Right lobe of liver (tissue), 4 donors: ENCODE results near the gene SVBP.

Experiments
- CTCF ChIP-seq, 4 donors: fragments of 200-600 bp in 3 of 4; fragments of 450-650 bp in 1 of 4; IDR thresholded peaks; one replicate each; pipeline versions ENCODE4 v1.5.1 to v1.8.0; 2016 to 2022; ENCODE audit warnings: antibody characterized with exemption in 4 of 4, mild to moderate bottlenecking in 2 of 4
- POLR2A ChIP-seq: fragments of 450-650 bp; IDR thresholded peaks from one replicate; pipeline ENCODE4 v1.6.1; 2017; ENCODE audit warnings: antibody characterized with exemption, mild to moderate bottlenecking
- donor health status: DM: no; HTN: no; CAD: no.
- donor health status: DM: no; HTN: no; CAD: no.
- donor health status: DM: no; HTN: yes; CAD: no.

DNA sequence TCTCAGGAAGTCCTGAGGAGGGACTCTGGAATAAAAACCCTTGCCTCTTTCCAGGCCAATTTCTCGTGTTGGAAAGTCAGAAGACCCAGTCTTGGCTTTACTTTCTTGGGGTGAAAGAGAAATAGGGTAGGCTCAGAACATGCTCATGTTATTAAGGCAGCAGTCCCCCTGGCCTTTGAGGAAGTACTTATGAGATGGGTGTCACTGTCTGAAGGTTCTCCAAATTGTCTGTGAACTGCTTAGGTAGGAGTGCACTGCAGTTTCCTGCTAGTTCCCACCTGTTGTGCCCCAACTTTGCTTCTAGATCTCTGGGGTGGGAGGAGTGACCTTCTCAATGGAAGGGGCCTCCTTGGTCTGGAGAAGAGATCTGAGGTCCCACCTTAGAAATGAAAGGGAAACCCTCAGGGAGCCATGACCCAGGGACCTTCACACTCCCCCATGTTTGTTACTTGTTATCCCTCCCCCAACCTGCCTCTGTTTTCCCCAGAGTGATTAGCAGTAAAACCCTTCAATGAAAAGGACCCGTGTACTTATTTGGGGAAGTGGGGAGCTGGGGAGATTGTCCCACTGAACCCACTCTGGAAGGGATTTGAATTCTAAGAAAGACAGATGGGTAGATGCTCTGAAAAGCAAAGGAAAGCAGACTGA is 34.9 kb upstream of the SVBP start:
- no peak for TF ChIP-seq POLR2A
- TF ChIP-seq CTCF (IDR thresholded peaks at IDR 0.05), result no peak
